ENCODE results near the gene ZAP70.

DNA sequence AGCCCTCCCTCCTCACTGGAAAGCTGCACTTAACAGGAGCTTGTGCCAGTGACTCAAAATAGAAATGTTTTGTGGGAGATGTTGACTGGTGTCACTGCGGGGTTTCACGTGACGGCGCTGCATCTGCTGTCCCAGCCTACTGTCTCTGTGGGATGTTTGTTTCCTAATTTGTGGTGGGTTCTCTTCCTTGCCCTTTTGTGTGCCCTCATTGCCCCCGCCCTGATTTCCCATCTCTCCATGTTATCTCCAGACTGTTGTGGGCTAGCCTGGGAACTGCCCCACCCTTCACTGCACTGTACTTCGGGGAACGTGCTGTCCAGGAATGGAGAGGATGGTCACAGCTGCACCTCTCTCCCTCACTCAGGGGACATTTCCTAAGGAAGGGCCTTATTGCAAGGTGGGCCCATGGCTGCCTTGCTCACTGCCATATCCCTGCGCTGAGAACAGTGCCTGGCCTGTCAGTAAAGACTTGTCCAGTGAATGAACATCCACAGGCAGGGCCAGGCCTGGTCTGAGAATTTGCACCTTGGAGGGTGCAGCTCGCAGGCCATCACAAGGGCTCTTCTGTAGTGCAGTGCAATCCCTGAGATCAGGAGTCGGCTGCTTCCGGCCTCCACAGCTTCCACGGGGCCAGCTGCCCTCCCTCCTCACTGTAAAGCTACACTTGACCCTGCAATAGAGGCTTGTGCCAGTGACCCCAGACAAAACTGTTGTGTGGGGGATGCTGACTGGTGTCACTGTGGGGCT is 18.1 kb downstream of the ZAP70 start:
- TF ChIP-seq, protein P1, sequence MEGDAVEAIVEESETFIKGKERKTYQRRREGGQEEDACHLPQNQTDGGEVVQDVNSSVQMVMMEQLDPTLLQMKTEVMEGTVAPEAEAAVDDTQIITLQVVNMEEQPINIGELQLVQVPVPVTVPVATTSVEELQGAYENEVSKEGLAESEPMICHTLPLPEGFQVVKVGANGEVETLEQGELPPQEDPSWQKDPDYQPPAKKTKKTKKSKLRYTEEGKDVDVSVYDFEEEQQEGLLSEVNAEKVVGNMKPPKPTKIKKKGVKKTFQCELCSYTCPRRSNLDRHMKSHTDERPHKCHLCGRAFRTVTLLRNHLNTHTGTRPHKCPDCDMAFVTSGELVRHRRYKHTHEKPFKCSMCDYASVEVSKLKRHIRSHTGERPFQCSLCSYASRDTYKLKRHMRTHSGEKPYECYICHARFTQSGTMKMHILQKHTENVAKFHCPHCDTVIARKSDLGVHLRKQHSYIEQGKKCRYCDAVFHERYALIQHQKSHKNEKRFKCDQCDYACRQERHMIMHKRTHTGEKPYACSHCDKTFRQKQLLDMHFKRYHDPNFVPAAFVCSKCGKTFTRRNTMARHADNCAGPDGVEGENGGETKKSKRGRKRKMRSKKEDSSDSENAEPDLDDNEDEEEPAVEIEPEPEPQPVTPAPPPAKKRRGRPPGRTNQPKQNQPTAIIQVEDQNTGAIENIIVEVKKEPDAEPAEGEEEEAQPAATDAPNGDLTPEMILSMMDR (conservative IDR thresholded peaks at IDR 0.05; ENCODE audit: low read length), result no peak
- TF ChIP-seq EZH2phosphoT487 (IDR thresholded peaks at IDR 0.05; ENCODE audit: borderline replicate concordance, low read depth, low read length), result no peak

Measured in OCI-LY7 (cell line).